ENCODE data around the gene TNFAIP3.

Gene TNFAIP3

GRCh38 chr6:137926207-137926731 is 59.2 kb downstream of the TNFAIP3 start:
- Histone ChIP-seq H3K36me3 (ENCODE audit: insufficient read depth, low read length) (no peaks in the 10 kb centered on the region), H4K20me1 (ENCODE audit: insufficient read depth, low read length) (no peaks in the 10 kb centered on the region), H3K27ac (ENCODE audit: low read length) (peak overlapping the region; percentile 96), H3K4me3 (ENCODE audit: low read depth in 1 of 2, low read length in 2 of 2) (no peak overlapping the region), H2AFZ (ENCODE audit: low read depth, low read length) (no peak overlapping the region), H3K4me2 (ENCODE audit: insufficient read depth, low read length) (no peak overlapping the region), H3K79me2 (ENCODE audit: insufficient read depth, low read length) (no peaks in the 10 kb centered on the region), H3K27me3 (ENCODE audit: insufficient read depth, low read length, poor library complexity) (no peaks in the 10 kb centered on the region), H3K4me1 (ENCODE audit: insufficient read depth, low read length) (peaks cover 48% of the 10 kb centered on the region), H3K9me3 (ENCODE audit: insufficient read depth, low read length, severe bottlenecking) (no peaks in the 10 kb centered on the region), H3K9ac (ENCODE audit: low read depth, low read length) (no peak overlapping the region)
- DNase-seq (peak; percentile 60), ATAC-seq (ENCODE audit: insufficient read depth, low read depth) (no peak)
- no peak for TF ChIP-seq EZH2 (IDR thresholded peaks at IDR 0.05; ENCODE audit: borderline replicate concordance, low read depth, low read length, severe bottlenecking)
- TF ChIP-seq, protein P1, sequence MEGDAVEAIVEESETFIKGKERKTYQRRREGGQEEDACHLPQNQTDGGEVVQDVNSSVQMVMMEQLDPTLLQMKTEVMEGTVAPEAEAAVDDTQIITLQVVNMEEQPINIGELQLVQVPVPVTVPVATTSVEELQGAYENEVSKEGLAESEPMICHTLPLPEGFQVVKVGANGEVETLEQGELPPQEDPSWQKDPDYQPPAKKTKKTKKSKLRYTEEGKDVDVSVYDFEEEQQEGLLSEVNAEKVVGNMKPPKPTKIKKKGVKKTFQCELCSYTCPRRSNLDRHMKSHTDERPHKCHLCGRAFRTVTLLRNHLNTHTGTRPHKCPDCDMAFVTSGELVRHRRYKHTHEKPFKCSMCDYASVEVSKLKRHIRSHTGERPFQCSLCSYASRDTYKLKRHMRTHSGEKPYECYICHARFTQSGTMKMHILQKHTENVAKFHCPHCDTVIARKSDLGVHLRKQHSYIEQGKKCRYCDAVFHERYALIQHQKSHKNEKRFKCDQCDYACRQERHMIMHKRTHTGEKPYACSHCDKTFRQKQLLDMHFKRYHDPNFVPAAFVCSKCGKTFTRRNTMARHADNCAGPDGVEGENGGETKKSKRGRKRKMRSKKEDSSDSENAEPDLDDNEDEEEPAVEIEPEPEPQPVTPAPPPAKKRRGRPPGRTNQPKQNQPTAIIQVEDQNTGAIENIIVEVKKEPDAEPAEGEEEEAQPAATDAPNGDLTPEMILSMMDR (IDR thresholded peaks at IDR 0.05; ENCODE audit: borderline replicate concordance, extremely low read depth, low read length, poor library complexity, severe bottlenecking) = no peak

DNA sequence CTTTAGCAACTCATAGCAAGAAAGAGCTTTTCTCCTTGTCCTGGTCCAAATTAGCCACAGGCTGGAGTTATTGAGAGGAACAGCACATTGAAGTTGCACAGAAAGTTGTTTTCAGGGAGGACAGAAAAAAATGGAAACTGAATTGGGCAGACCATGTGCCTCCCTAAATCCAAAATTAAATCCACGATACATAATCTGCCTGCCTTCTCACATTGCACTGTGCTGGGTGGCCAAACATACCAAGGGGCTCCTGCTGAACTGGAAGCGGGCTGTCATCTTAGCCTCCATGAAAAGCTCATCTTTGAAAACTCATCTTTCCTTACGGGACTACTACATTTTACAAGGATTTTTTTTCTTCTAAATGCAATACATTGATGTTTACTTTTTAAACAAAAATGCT is 59.9 kb downstream of the TNFAIP3 start:
- H3K4me2 ChIP-seq (ENCODE audit: insufficient read depth, low read length) = peak overlapping the region; percentile 55

GRCh38 chr6:137927777-137928218 is 60.7 kb downstream of the TNFAIP3 start:
- Histone ChIP-seq H4K20me1 (ENCODE audit: insufficient read depth, low read length) (no peaks in the 10 kb centered on the region), H2AFZ (ENCODE audit: low read depth, low read length) (no peak overlapping the region), H3K4me3 (ENCODE audit: low read depth in 1 of 2, low read length in 2 of 2) (no peak overlapping the region; a peak in 1 of 4 replicates), H3K4me2 (ENCODE audit: insufficient read depth, low read length) (peak overlapping the region; percentile 55), H3K27ac (ENCODE audit: low read length) (peak overlapping the region; percentile 96), H3K79me2 (ENCODE audit: insufficient read depth, low read length) (no peaks in the 10 kb centered on the region), H3K9me3 (ENCODE audit: insufficient read depth, low read length, severe bottlenecking) (no peaks in the 10 kb centered on the region), H3K27me3 (ENCODE audit: insufficient read depth, low read length, poor library complexity) (no peaks in the 10 kb centered on the region), H3K4me1 (ENCODE audit: insufficient read depth, low read length) (peaks cover 48% of the 10 kb centered on the region), H3K9ac (ENCODE audit: low read depth, low read length) (peak overlapping the region; percentile 54), H3K36me3 (ENCODE audit: insufficient read depth, low read length) (no peaks in the 10 kb centered on the region)
- DNase-seq = peak; percentile 96
- no peak for TF ChIP-seq EZH2 (IDR thresholded peaks at IDR 0.05; ENCODE audit: borderline replicate concordance, low read depth, low read length, severe bottlenecking)
- TF ChIP-seq, protein P1 (IDR thresholded peaks at IDR 0.05; ENCODE audit: borderline replicate concordance, extremely low read depth, low read length, poor library complexity, severe bottlenecking) = peak; percentile 43
- ATAC-seq (ENCODE audit: insufficient read depth, low read depth) = peak; percentile 97

More for the DNA sequence above, 59.9 kb downstream of the TNFAIP3 start:
- H3K27ac ChIP-seq (ENCODE audit: low read length) = peak overlapping the region; percentile 96
- peak overlapping the region; percentile 45 for H3K9ac ChIP-seq (ENCODE audit: low read depth, low read length)
- ATAC-seq (ENCODE audit: insufficient read depth, low read depth) (no peak), DNase-seq (no peak)
- H3K79me2 ChIP-seq (ENCODE audit: insufficient read depth, low read length) = no peaks in the 10 kb centered on the region
- H3K9me3 ChIP-seq (ENCODE audit: insufficient read depth, low read length, severe bottlenecking) = no peaks in the 10 kb centered on the region
- no peaks in the 10 kb centered on the region for H4K20me1 ChIP-seq (ENCODE audit: insufficient read depth, low read length)
- no peak overlapping the region for H3K4me3 ChIP-seq (ENCODE audit: low read depth in 1 of 2, low read length in 2 of 2)
- H2AFZ ChIP-seq (ENCODE audit: low read depth, low read length) = no peak overlapping the region
- TF ChIP-seq, protein P1 (IDR thresholded peaks at IDR 0.05; ENCODE audit: borderline replicate concordance, extremely low read depth, low read length, poor library complexity, severe bottlenecking) = no peak
- TF ChIP-seq EZH2 (IDR thresholded peaks at IDR 0.05; ENCODE audit: borderline replicate concordance, low read depth, low read length, severe bottlenecking) = no peak
- no peaks in the 10 kb centered on the region for H3K27me3 ChIP-seq (ENCODE audit: insufficient read depth, low read length, poor library complexity)
- no peaks in the 10 kb centered on the region for H3K36me3 ChIP-seq (ENCODE audit: insufficient read depth, low read length)
- peaks cover 48% of the 10 kb centered on the region for H3K4me1 ChIP-seq (ENCODE audit: insufficient read depth, low read length)
